HEK293 (cell line): ENCODE data around the gene SETD5.

ENCODE experiments used
- CTCF ChIA-PET: fragments of 350-600 bp; formaldehyde crosslinking; extraction: SDS; loops from one replicate; lab custom pipeline; 2021; ENCODE audit warnings: antibody characterized with exemption; lab: Yijun Ruan, JAX
- POLR2A ChIA-PET: fragments of 300-600 bp; formaldehyde crosslinking; extraction: SDS; loops from one replicate; lab custom pipeline; 2020; ENCODE audit warnings: antibody characterized with exemption, inconsistent platforms; lab: Yijun Ruan, JAX
- H3K27ac ChIP-seq: fragments of 200-500 bp; sonication (Bioruptor generic); 2 replicates; pipeline ENCODE4 v1.5.1; 2014; ENCODE audit warnings: low read depth, low read length, control low read depth, inconsistent platforms; ENCODE audit errors: extremely low read depth
- H3K36me3 ChIP-seq, 2 experiments: fragments of 200-500 bp in 1 of 2; sonication (Bioruptor generic) in 1 of 2; 1 replicate in 1 of 2; 2 replicates in 1 of 2; pipeline ENCODE4 v1.5.1; 2014 to 2017; ENCODE audit warnings: inconsistent platforms in 2 of 2, low read length in 2 of 2; ENCODE audit not compliant: control insufficient read depth in 2 of 2, insufficient read depth in 1 of 2
- H3K4me1 ChIP-seq: fragments of 200-500 bp; sonication (Bioruptor generic); 2 replicates; pipeline ENCODE4 v1.5.1; 2014; ENCODE audit warnings: mild to moderate bottlenecking, low read length, inconsistent platforms; ENCODE audit not compliant: control insufficient read depth, insufficient read depth
- H3K4me3 ChIP-seq: 2 replicates; pipeline ENCODE4 v1.5.1; 2011; ENCODE audit warnings: low read depth, mild to moderate bottlenecking, control low read depth, low read length, moderate library complexity
- H3K9me3 ChIP-seq: fragments of 200-500 bp; sonication (Bioruptor generic); 2 replicates; pipeline ENCODE4 v1.5.1; 2014; ENCODE audit warnings: low read depth, low read length, inconsistent platforms; ENCODE audit not compliant: control insufficient read depth, insufficient read depth
- EGR2 ChIP-seq: fragments of 450-650 bp; formaldehyde crosslinking; IDR thresholded peaks from 2 replicates; pipeline ENCODE4 v1.5.1; 2016; ENCODE audit warnings: low read depth, missing biosample characterization, missing genetic modification characterization
- FEZF1 ChIP-seq: fragments of 450-650 bp; formaldehyde crosslinking; IDR thresholded peaks from 2 replicates; pipeline ENCODE4 v1.5.1; 2016; ENCODE audit warnings: missing biosample characterization, missing genetic modification characterization
- GLIS1 ChIP-seq: fragments of 450-650 bp; formaldehyde crosslinking; IDR thresholded peaks from 2 replicates; pipeline ENCODE4 v1.5.1; 2016; ENCODE audit warnings: missing biosample characterization, missing genetic modification characterization
- KLF7 ChIP-seq: fragments of 450-650 bp; formaldehyde crosslinking; IDR thresholded peaks from 2 replicates; pipeline ENCODE4 v1.5.1; 2016; ENCODE audit warnings: missing biosample characterization, missing genetic modification characterization, borderline replicate concordance
- KLF9 ChIP-seq: fragments of 450-650 bp; formaldehyde crosslinking; IDR thresholded peaks from 2 replicates; pipeline ENCODE4 v1.5.1; 2016; ENCODE audit warnings: missing biosample characterization, missing genetic modification characterization, low read depth
- RBAK ChIP-seq: fragments of 450-650 bp; formaldehyde crosslinking; IDR thresholded peaks from 2 replicates; pipeline ENCODE4 v1.5.1; 2016; ENCODE audit warnings: missing biosample characterization, missing genetic modification characterization
- ZFHX2 ChIP-seq: fragments of 450-650 bp; formaldehyde crosslinking; conservative IDR thresholded peaks from 2 replicates; pipeline ENCODE4 v1.5.1; 2016; ENCODE audit warnings: missing biosample characterization, missing genetic modification characterization
- ZIC2 ChIP-seq: fragments of 450-650 bp; formaldehyde crosslinking; IDR thresholded peaks from 2 replicates; pipeline ENCODE4 v1.5.1; 2016; ENCODE audit warnings: missing biosample characterization, missing genetic modification characterization
- ZNF16 ChIP-seq: fragments of 450-650 bp; formaldehyde crosslinking; IDR thresholded peaks from 2 replicates; pipeline ENCODE4 v1.5.1; 2016; ENCODE audit warnings: low read depth, missing biosample characterization, missing genetic modification characterization
- ZNF175 ChIP-seq: fragments of 450-650 bp; formaldehyde crosslinking; IDR thresholded peaks from 2 replicates; pipeline ENCODE4 v1.5.1; 2016; ENCODE audit warnings: missing biosample characterization, missing genetic modification characterization
- ZNF214 ChIP-seq: fragments of 450-650 bp; formaldehyde crosslinking; IDR thresholded peaks from 2 replicates; pipeline ENCODE4 v1.5.1; 2017; ENCODE audit warnings: missing biosample characterization, mild to moderate bottlenecking, missing genetic modification characterization, borderline replicate concordance
- ZNF223 ChIP-seq: fragments of 450-650 bp; formaldehyde crosslinking; IDR thresholded peaks from 2 replicates; pipeline ENCODE4 v1.5.1; 2016; ENCODE audit warnings: missing biosample characterization, missing genetic modification characterization
- ZNF274 ChIP-seq, 2 experiments: fragments of 200-500 bp in 1 of 2; fragments of 450-650 bp in 1 of 2; sonication (Bioruptor generic) in 1 of 2; formaldehyde crosslinking in 1 of 2; IDR thresholded peaks; 2 replicates each; pipeline versions ENCODE4 v1.5.1 to v1.6.1; 2014 to 2016; ENCODE audit warnings: borderline replicate concordance in 1 of 2, inconsistent platforms in 1 of 2, low read length in 1 of 2, missing biosample characterization in 1 of 2, missing genetic modification characterization in 1 of 2
- ZNF354C ChIP-seq: fragments of 450-650 bp; formaldehyde crosslinking; IDR thresholded peaks from 2 replicates; pipeline ENCODE4 v1.5.1; 2016; ENCODE audit warnings: missing biosample characterization, missing genetic modification characterization, low read depth, borderline replicate concordance
- ZNF366 ChIP-seq: fragments of 450-650 bp; formaldehyde crosslinking; conservative IDR thresholded peaks from 2 replicates; pipeline ENCODE4 v1.5.1; 2016; ENCODE audit warnings: missing biosample characterization, missing genetic modification characterization
- ZNF37A ChIP-seq: fragments of 450-650 bp; IDR thresholded peaks from 2 replicates; pipeline ENCODE4 v1.5.1; 2018; ENCODE audit warnings: missing biosample characterization, missing genetic modification characterization
- ZNF501 ChIP-seq: fragments of 450-650 bp; formaldehyde crosslinking; IDR thresholded peaks from 2 replicates; pipeline ENCODE4 v1.5.1; 2016; ENCODE audit warnings: missing biosample characterization, missing genetic modification characterization
- ZNF548 ChIP-seq: fragments of 450-650 bp; formaldehyde crosslinking; IDR thresholded peaks from 2 replicates; pipeline ENCODE4 v1.5.1; 2016; ENCODE audit warnings: missing biosample characterization, missing genetic modification characterization
- ZNF560 ChIP-seq: fragments of 450-650 bp; formaldehyde crosslinking; IDR thresholded peaks from 2 replicates; pipeline ENCODE4 v1.5.1; 2017; ENCODE audit warnings: missing biosample characterization, missing genetic modification characterization, borderline replicate concordance
- ZNF621 ChIP-seq: fragments of 450-650 bp; formaldehyde crosslinking; IDR thresholded peaks from 2 replicates; pipeline ENCODE4 v1.5.1; 2017; ENCODE audit warnings: missing biosample characterization, missing genetic modification characterization
- ZNF629 ChIP-seq: fragments of 450-650 bp; formaldehyde crosslinking; IDR thresholded peaks from 2 replicates; pipeline ENCODE4 v1.5.1; 2017; ENCODE audit warnings: missing biosample characterization, missing genetic modification characterization
- ZNF670 ChIP-seq: fragments of 450-650 bp; formaldehyde crosslinking; IDR thresholded peaks from 2 replicates; pipeline ENCODE4 v1.5.1; 2016; ENCODE audit warnings: missing biosample characterization, missing genetic modification characterization, low read depth
- ZNF785 ChIP-seq: fragments of 450-650 bp; formaldehyde crosslinking; IDR thresholded peaks from 2 replicates; pipeline ENCODE4 v1.5.1; 2016; ENCODE audit warnings: missing biosample characterization, missing genetic modification characterization
- ZNF843 ChIP-seq: fragments of 450-650 bp; formaldehyde crosslinking; IDR thresholded peaks from 2 replicates; pipeline ENCODE4 v1.5.1; 2016; ENCODE audit warnings: missing biosample characterization, missing genetic modification characterization
- TF ChIP-seq, protein P1 (sequence below): fragments of 450-650 bp; formaldehyde crosslinking; IDR thresholded peaks from 2 replicates; pipeline ENCODE4 v1.5.1; 2016; ENCODE audit warnings: missing biosample characterization, missing genetic modification characterization
- TF ChIP-seq, protein P2 (sequence below): fragments of 450-650 bp; formaldehyde crosslinking; IDR thresholded peaks from 2 replicates; pipeline ENCODE4 v1.5.1; 2017; ENCODE audit warnings: missing biosample characterization, missing genetic modification characterization
- TF ChIP-seq, protein P3 (sequence below): fragments of 450-650 bp; IDR thresholded peaks from 2 replicates; pipeline ENCODE4 v1.5.1; 2018; ENCODE audit warnings: missing biosample characterization, missing genetic modification characterization
- TF ChIP-seq, protein P4 (sequence below): fragments of 450-650 bp; formaldehyde crosslinking; IDR thresholded peaks from 2 replicates; pipeline ENCODE4 v1.5.1; 2017; ENCODE audit warnings: missing biosample characterization, missing genetic modification characterization
- TF ChIP-seq, protein P5 (sequence below): fragments of 450-650 bp; IDR thresholded peaks from 2 replicates; pipeline ENCODE4 v1.5.1; 2018; ENCODE audit warnings: missing biosample characterization, mild to moderate bottlenecking, missing genetic modification characterization

SETD5 gene

DNA sequence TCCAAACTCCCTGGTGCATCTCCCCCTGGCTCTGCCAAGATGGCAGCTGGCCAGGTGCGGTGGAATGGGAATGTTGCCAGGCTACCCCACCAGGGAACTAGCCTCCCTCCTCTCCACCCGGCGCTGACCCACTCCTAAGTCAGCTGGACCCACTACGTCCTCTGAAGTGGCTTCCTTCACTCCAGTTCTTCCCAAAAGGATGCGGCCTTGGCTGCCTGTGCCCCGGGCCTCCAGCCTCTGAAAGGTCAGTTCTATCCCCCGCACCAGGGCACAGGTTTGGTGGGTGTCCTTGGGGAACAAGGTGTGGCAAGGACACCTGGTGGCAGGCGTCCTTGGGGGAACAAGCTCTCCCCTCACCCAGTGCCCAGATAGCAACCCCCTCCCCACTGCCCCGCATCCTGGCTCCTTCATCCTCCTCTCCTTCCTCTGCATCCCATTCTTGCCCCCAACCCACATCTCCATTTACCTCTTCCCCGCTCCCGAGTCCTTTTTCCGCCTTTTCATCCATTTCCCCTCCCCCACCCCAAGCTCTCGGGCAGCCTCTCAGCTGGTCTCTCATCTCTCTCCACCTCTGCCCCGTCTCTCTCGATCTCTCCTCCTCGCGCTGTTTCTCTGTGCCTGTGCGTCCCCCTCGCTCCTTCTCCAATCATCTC, 102.2 kb downstream of the SETD5 start:
- POLR2A ChIA-PET, result interaction anchor here (0.6 kb wide), 1 partner anchor 56 kb away, joined by 3 read pairs; no protein-coding TSS in a partner anchor

DNA sequence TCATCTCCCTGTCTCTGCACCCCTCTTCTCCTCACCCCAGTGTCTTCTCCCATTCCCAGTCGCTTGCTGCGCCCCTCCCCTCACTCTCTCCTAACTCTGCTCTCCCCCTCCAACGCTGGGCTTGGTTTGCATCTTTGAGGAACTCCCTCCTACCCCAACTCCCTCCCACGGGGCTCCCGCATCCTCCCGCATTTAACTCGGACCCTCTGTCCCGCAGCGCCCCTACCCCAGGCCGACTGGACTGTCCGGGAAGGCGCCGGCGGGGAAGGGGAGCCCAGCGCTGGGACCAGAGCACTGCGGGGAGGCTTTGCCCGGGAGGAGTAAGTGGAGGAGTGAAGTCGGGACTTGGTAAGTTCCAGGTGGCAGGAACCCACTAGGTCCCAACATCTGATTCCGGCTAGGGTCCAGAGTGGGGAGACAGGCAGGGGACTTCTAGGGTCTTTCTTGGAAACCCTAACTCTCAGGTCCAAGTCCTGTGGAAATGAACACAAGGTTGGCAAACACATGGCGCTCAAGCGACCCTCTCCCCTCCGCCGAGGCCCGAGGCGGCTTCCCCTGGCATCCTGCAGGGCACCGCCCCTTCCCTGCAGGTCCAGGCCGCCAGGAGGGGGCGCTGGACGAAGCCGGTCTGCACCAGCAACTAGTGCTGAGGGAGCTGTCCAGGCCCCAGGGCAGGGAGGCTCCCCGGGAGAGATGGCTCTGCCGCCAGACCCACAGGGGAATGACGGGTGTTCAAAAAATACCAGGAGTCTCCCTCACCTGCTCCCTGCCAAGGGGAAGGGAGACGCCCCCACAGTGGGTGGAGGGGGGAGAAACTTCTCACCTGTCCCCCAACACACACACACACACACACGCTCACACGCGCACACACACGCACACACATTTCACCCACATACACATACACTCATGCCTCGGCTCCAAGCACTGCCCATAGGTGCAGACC, 103.0 kb downstream of the SETD5 start:
- Histone ChIP-seq H3K36me3 (no peaks in the 10 kb centered on the region), H3K27ac (no peak overlapping the region), H3K4me1 (no peaks in the 10 kb centered on the region), H3K4me3 (no peak overlapping the region), H3K9me3 (no peaks in the 10 kb centered on the region)
- POLR2A ChIA-PET, result interaction anchor here (0.6 kb wide), 1 partner anchor 55 kb away, joined by 3 read pairs; no protein-coding TSS in a partner anchor
- CTCF ChIA-PET, result interaction anchor here (0.6 to 1.5 kb wide), 24 partner anchors 8 to 1750 kb away, joined by 3 to 5 read pairs (median 3); partner anchors contain the start of gene MTMR14
- TF ChIP-seq GLIS1 (tag by site-specific recombination), result peak; percentile 35; the same call in 1 of the 2 replicates
- peak; percentile 57; the same call in 1 of the 2 replicates for TF ChIP-seq KLF9 (tag by site-specific recombination)
- no peak for TF ChIP-seq ZIC2
- peak; percentile 69 for TF ChIP-seq ZFHX2 (tag by site-specific recombination)
- TF ChIP-seq ZNF621 (tag by site-specific recombination), result no peak
- TF ChIP-seq, protein P1, sequence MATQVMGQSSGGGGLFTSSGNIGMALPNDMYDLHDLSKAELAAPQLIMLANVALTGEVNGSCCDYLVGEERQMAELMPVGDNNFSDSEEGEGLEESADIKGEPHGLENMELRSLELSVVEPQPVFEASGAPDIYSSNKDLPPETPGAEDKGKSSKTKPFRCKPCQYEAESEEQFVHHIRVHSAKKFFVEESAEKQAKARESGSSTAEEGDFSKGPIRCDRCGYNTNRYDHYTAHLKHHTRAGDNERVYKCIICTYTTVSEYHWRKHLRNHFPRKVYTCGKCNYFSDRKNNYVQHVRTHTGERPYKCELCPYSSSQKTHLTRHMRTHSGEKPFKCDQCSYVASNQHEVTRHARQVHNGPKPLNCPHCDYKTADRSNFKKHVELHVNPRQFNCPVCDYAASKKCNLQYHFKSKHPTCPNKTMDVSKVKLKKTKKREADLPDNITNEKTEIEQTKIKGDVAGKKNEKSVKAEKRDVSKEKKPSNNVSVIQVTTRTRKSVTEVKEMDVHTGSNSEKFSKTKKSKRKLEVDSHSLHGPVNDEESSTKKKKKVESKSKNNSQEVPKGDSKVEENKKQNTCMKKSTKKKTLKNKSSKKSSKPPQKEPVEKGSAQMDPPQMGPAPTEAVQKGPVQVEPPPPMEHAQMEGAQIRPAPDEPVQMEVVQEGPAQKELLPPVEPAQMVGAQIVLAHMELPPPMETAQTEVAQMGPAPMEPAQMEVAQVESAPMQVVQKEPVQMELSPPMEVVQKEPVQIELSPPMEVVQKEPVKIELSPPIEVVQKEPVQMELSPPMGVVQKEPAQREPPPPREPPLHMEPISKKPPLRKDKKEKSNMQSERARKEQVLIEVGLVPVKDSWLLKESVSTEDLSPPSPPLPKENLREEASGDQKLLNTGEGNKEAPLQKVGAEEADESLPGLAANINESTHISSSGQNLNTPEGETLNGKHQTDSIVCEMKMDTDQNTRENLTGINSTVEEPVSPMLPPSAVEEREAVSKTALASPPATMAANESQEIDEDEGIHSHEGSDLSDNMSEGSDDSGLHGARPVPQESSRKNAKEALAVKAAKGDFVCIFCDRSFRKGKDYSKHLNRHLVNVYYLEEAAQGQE, result peak; percentile 87
- no peak for TF ChIP-seq ZNF37A (tag by site-specific recombination)
- TF ChIP-seq, protein P2, sequence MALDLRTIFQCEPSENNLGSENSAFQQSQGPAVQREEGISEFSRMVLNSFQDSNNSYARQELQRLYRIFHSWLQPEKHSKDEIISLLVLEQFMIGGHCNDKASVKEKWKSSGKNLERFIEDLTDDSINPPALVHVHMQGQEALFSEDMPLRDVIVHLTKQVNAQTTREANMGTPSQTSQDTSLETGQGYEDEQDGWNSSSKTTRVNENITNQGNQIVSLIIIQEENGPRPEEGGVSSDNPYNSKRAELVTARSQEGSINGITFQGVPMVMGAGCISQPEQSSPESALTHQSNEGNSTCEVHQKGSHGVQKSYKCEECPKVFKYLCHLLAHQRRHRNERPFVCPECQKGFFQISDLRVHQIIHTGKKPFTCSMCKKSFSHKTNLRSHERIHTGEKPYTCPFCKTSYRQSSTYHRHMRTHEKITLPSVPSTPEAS (tag by site-specific recombination), result peak; percentile 65
- TF ChIP-seq ZNF274 (IDR thresholded peaks at IDR 0.05; ENCODE audit: low read length), result no peak
- no peak for TF ChIP-seq ZNF274 (tag by site-specific recombination; IDR thresholded peaks at IDR 0.05; ENCODE audit: borderline replicate concordance)
- TF ChIP-seq ZNF843 (tag by site-specific recombination), result no peak
- TF ChIP-seq, protein P3, sequence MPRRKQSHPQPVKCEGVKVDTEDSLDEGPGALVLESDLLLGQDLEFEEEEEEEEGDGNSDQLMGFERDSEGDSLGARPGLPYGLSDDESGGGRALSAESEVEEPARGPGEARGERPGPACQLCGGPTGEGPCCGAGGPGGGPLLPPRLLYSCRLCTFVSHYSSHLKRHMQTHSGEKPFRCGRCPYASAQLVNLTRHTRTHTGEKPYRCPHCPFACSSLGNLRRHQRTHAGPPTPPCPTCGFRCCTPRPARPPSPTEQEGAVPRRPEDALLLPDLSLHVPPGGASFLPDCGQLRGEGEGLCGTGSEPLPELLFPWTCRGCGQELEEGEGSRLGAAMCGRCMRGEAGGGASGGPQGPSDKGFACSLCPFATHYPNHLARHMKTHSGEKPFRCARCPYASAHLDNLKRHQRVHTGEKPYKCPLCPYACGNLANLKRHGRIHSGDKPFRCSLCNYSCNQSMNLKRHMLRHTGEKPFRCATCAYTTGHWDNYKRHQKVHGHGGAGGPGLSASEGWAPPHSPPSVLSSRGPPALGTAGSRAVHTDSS, result no peak
- TF ChIP-seq, protein P4, sequence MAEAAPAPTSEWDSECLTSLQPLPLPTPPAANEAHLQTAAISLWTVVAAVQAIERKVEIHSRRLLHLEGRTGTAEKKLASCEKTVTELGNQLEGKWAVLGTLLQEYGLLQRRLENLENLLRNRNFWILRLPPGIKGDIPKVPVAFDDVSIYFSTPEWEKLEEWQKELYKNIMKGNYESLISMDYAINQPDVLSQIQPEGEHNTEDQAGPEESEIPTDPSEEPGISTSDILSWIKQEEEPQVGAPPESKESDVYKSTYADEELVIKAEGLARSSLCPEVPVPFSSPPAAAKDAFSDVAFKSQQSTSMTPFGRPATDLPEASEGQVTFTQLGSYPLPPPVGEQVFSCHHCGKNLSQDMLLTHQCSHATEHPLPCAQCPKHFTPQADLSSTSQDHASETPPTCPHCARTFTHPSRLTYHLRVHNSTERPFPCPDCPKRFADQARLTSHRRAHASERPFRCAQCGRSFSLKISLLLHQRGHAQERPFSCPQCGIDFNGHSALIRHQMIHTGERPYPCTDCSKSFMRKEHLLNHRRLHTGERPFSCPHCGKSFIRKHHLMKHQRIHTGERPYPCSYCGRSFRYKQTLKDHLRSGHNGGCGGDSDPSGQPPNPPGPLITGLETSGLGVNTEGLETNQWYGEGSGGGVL (tag by site-specific recombination), result peak; percentile 65
- peak; percentile 32; the same call in 1 of the 2 replicates for TF ChIP-seq KLF7

More for the DNA sequence above, 102.2 kb downstream of the SETD5 start:
- no peaks in the 10 kb centered on the region for H3K4me1 ChIP-seq
- CTCF ChIA-PET, result interaction anchor here (0.7 kb wide), 1 partner anchor 228 kb away, joined by 3 read pairs; no protein-coding TSS in a partner anchor
- H3K4me3 ChIP-seq, result no peak overlapping the region
- H3K9me3 ChIP-seq, result no peaks in the 10 kb centered on the region
- TF ChIP-seq ZNF16 (no peak), ZNF175 (no peak), ZNF354C (no peak), ZNF501 (tag by site-specific recombination) (no peak), ZNF560 (no peak), ZNF366 (no peak), ZNF670 (tag by site-specific recombination) (no peak), FEZF1 (tag by site-specific recombination) (no peak), ZNF223 (tag by site-specific recombination) (no peak), RBAK (no peak), EGR2 (tag by site-specific recombination) (no peak), ZNF629 (no peak), ZNF214 (no peak), ZNF548 (tag by site-specific recombination) (no peak), ZNF785 (tag by site-specific recombination) (no peak)
- TF ChIP-seq, protein P5, sequence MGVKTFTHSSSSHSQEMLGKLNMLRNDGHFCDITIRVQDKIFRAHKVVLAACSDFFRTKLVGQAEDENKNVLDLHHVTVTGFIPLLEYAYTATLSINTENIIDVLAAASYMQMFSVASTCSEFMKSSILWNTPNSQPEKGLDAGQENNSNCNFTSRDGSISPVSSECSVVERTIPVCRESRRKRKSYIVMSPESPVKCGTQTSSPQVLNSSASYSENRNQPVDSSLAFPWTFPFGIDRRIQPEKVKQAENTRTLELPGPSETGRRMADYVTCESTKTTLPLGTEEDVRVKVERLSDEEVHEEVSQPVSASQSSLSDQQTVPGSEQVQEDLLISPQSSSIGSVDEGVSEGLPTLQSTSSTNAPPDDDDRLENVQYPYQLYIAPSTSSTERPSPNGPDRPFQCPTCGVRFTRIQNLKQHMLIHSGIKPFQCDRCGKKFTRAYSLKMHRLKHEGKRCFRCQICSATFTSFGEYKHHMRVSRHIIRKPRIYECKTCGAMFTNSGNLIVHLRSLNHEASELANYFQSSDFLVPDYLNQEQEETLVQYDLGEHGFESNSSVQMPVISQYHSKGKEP (tag by site-specific recombination), result no peak
- no peak overlapping the region for H3K27ac ChIP-seq
- H3K36me3 ChIP-seq, result no peaks in the 10 kb centered on the region
